ENCODE data around the gene PPP1R15B.

Gene PPP1R15B

DNA sequence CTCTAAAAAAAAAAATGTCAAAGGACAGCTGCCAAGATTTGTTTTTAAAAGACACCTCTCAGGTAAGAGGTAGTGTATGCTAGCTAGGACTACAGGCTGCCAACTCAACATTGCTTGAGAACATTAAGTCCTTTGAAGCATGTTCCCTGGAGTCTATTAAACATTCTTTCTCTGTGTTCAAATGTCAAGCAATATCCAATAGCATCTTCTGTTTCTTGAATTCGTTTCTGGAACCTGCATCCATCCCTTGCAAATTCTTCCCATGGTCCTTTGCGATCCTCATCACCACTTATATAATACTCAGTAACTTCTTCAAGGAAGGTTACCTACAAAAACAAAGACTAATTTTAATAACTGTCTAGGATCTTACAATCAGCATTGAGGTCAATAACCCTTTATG lies 5.6 kb downstream of the PPP1R15B start:
- peaks cover 84% of the 10 kb centered on the region for H3K36me3 Mint-ChIP-seq (ENCODE audit: low read depth)
- no peak overlapping the region for H3K27ac Mint-ChIP-seq
- no peaks in the 10 kb centered on the region for H3K9me3 Mint-ChIP-seq
- no peaks in the 10 kb centered on the region for H3K27me3 Mint-ChIP-seq
- peaks cover 36% of the 10 kb centered on the region for H3K4me1 Mint-ChIP-seq (ENCODE audit: low read depth)
- H3K4me3 Mint-ChIP-seq = peak overlapping the region; percentile 95

DNA sequence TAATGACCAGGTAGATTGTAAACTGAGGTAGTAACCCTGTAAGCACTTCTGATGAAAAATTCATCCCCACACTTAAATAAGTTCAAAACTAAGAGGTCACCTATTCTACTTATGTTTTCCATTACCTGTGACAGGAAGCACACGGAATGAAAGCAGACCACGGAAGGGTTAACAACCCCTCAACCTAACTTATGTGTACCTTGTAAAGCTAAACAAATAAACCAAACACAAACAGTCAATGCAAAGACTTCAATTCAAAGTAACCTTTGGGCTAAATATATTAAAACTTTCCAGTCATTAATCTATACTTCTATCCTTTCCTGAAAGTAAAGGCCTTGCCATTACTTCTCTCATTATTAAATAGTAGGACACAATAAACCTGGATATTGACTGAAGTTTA lies 7.0 kb downstream of the PPP1R15B start:
- peaks cover 84% of the 10 kb centered on the region for H3K36me3 Mint-ChIP-seq (ENCODE audit: low read depth)
- no peaks in the 10 kb centered on the region for H3K27me3 Mint-ChIP-seq
- H3K4me3 Mint-ChIP-seq = peak overlapping the region; percentile 49
- H3K4me1 Mint-ChIP-seq (ENCODE audit: low read depth) = peaks cover 36% of the 10 kb centered on the region
- peak overlapping the region; percentile 52 for H3K27ac Mint-ChIP-seq
- H3K9me3 Mint-ChIP-seq = no peaks in the 10 kb centered on the region

DNA sequence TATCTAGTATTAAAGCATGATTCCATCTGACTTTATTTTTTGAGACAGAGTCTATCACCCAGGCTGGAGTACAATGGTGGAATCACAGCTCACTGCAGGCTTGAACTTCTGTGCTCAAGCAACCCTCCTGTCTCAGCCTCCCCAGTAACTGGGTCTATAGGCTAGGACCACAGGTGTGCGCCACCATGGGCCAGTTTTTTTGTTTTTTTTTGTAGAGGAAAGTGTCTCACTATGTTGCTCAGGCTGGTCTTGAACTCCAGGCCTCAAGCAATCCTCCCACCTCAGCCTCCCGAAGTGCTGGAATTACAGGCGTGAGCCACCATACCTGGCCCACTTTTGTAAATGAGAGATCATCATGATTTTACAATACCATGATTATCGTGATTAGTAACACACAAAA lies 9.2 kb downstream of the PPP1R15B start:
- no peak overlapping the region for H3K27ac Mint-ChIP-seq
- no peaks in the 10 kb centered on the region for H3K27me3 Mint-ChIP-seq
- peaks cover 36% of the 10 kb centered on the region for H3K4me1 Mint-ChIP-seq (ENCODE audit: low read depth)
- H3K9me3 Mint-ChIP-seq = no peaks in the 10 kb centered on the region
- H3K4me3 Mint-ChIP-seq = no peak overlapping the region
- H3K36me3 Mint-ChIP-seq (ENCODE audit: low read depth) = peaks cover 79% of the 10 kb centered on the region

DNA sequence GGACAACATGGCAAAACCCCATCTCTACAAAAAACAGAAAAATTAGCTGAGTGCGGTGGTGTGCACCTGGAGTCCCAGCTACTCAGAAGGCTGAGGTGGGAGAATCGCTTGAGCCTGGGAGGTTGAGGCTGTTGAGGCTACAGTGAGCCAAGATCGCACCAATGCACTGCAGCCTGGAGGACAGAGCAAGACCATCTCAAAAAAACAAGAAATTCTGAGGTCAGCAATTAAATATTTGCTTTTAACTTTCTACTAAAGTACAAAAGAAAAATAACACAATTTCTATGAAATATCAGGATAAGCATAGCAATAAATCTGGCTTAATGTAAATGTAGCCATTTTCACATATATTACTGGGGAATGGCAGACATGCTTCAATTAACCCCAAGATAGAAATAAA lies 9.9 kb downstream of the PPP1R15B start:
- Mint-ChIP-seq H3K27me3 (no peaks in the 10 kb centered on the region), H3K27ac (no peak overlapping the region), H3K9me3 (no peaks in the 10 kb centered on the region), H3K4me3 (no peak overlapping the region), H3K4me1 (ENCODE audit: low read depth) (peaks cover 32% of the 10 kb centered on the region), H3K36me3 (ENCODE audit: low read depth) (peaks cover 76% of the 10 kb centered on the region)

DNA sequence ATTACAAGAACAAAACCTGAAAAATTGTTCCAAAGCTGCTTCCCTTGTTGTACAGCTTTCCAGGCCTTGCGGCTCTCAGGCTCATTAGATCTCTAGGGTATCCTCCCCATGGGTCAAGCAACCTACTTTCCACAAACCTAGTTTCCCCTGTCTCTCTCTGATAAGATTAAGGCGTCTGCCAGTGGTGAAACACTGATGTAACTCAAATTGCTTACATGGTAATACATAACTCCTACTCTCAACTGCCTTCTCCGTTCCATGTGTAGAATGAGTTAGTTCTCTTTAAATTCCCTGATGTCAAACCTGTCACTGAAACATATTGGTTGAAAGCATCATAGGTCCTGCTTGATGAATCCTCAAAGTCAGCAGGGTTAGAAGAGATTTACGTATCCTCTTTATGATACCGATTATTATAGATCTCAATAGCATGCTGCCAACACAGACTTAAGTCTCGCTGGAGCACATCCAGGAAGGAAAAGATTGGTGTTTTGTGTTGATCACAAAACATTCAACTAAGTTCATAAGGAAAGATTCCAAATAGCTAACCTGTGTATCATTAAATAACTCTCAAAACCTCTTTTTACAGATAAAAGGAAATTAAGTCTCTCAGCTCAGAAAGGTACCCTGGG lies 10.6 kb downstream of the PPP1R15B start:
- Mint-ChIP-seq H3K4me3 (no peak overlapping the region), H3K4me1 (ENCODE audit: low read depth) (peaks cover 25% of the 10 kb centered on the region), H3K27ac (peak overlapping the region; percentile 21), H3K9me3 (no peaks in the 10 kb centered on the region), H3K36me3 (ENCODE audit: low read depth) (peaks cover 73% of the 10 kb centered on the region), H3K27me3 (no peaks in the 10 kb centered on the region)

DNA sequence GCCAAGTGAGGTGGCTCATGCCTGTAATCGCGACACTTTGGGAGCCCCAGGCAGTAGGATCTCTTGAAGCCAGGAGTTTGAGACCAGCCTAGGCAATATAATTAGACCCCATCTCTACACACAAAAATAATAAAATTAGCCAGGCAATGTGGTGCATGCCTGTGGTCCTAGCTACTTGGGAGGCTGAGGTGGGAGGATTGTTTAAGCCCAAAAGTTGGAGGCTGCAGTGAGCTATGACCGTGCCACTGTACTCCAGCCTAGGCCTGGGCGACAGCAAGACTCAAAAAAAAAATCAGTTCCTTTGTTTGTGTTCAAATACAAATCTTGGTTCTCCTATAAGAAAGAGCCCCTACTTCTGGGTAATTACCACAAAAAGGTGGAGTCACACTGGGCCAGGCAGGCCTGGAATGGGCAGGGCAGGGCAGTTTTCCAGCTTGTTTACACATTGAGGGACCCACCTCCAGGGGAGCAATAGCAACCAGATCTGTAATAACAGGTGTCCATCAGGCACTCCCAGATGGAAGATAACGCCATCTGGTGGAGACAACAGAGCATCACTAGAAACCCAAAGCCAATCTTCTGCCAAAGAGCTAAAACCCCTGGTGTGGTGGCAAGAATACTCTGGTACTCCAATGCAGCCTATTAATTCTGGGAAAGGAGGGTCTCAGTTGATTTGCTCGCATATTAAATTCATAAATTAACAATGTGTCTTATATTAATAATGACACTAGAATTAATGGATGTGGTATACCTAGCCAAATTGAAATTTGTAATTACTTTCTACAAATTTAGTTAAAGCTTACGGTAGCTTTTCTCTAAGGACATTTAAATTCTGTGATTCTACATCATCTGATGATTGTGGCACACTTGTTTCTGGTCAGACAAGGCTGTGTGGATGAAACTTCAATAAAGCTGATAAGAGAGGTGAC lies 13.2 kb downstream of the PPP1R15B start:
- H3K27ac Mint-ChIP-seq = peak overlapping the region; percentile 55
- no peaks in the 10 kb centered on the region for H3K9me3 Mint-ChIP-seq
- peaks cover under 1% of the 10 kb centered on the region for H3K4me1 Mint-ChIP-seq (ENCODE audit: low read depth)
- no peak overlapping the region for H3K4me3 Mint-ChIP-seq
- peaks cover 66% of the 10 kb centered on the region for H3K36me3 Mint-ChIP-seq (ENCODE audit: low read depth)
- H3K27me3 Mint-ChIP-seq = no peaks in the 10 kb centered on the region

DNA sequence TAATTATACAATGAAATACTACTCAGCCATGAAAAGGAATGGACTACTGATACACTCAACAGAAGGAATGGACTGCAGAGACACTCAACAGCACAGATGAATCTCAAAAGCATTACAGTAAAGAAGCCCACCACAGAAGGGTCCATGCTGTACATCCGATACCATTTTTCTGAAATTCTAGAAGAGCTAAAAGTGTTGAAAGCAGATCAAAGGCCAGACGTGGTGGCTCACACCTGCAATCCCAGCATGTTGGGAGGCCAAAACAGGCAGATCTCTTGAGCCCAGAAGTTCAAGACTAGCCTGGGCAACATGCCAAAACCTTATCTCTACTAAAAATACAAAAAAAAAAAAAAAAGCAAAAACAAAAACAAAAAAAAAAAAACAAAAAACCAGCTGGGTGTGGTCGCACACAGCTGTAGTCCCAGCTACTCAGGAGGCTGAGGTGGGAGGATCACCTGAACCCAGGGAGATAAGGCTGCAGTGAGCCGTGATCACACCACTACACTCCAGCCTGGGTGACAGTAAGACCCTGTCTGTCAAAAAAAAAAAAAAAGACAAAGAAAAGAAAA lies 15.5 kb downstream of the PPP1R15B start:
- H3K27me3 Mint-ChIP-seq = no peaks in the 10 kb centered on the region

DNA sequence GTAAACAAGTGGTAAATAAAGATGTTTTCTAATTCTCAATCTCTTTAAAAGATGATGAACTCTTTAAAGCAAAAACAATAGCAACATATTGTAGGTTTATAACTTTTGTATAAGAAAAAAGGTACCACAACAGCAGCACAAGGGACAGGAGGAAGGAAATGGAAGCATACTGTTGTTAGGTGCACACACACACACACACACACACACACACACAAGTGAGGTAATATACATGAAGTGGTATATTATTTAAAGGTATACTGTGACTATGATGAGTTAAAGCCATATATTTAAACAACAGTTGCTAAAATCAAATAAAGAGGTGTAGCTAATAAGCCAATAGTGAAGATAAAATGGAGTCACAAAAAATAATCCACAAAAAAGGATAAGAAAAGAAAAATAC lies 20.0 kb downstream of the PPP1R15B start:
- peaks cover 18% of the 10 kb centered on the region for H3K36me3 Mint-ChIP-seq (ENCODE audit: low read depth)
- H3K27ac Mint-ChIP-seq = no peak overlapping the region
- H3K4me3 Mint-ChIP-seq = no peak overlapping the region
- H3K4me1 Mint-ChIP-seq (ENCODE audit: low read depth) = peaks cover 5% of the 10 kb centered on the region
- H3K27me3 Mint-ChIP-seq = no peaks in the 10 kb centered on the region
- H3K9me3 Mint-ChIP-seq = no peaks in the 10 kb centered on the region

More for the DNA sequence above, 15.5 kb downstream of the PPP1R15B start:
- Mint-ChIP-seq H3K9me3 (no peaks in the 10 kb centered on the region), H3K4me1 (ENCODE audit: low read depth) (no peaks in the 10 kb centered on the region), H3K27ac (no peak overlapping the region), H3K36me3 (ENCODE audit: low read depth) (peaks cover 50% of the 10 kb centered on the region), H3K4me3 (no peak overlapping the region)

DNA sequence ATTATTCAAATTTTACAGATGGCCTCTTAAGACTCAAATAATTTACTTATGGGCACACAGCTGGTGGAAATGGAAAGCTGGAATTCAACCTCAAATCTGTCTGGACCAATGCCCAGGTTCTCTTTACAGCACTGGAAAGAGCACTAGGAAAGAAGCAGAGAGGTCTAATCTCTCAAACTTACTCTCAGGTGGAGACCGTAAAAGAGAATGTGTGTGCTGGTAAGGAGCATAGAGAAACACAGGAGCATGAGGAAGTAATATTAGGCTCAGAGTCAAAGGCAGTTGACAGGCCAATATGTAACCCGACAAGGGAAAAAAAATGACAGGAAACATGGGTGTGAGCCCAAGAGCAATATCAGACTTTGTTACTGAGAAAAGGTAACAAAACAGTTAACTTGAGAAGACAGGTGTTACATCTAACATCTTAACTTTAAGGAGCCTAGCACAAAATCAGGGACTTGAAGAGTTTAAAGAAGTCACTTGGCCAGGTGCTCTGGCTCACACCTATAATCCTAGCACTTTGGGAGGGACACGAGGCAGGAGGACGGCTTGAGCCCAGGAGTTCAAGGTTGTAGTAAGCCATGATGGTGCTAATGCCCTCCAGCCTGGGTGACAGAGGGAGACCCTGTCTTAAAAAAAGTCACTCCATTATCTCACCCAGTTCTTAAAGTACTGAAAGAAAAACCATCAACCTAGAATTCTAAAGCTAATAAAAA lies 20.7 kb downstream of the PPP1R15B start:
- no peaks in the 10 kb centered on the region for H3K27me3 Mint-ChIP-seq
- H3K4me1 Mint-ChIP-seq (ENCODE audit: low read depth) = peaks cover 5% of the 10 kb centered on the region
- no peak overlapping the region for H3K27ac Mint-ChIP-seq
- no peaks in the 10 kb centered on the region for H3K9me3 Mint-ChIP-seq
- H3K36me3 Mint-ChIP-seq (ENCODE audit: low read depth) = peaks cover 14% of the 10 kb centered on the region
- no peak overlapping the region for H3K4me3 Mint-ChIP-seq

DNA sequence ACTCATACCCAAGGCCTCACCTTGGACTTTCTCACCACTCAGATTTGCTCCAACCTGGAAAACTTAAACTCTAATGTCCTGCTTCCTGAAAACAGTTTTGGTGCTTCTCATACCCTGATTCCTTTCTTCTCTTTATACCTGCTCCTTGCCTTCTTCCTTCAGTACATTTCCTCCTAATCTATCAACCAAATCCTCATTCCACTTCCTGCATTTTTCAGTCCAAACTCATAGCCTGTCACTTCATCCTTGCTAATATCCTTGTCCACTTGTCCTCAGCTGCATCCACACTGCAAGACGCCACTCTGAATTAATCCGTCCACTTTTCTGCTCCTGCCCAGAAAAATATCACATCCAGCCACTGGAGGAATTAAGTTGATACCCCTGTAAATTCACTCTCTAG lies 25.9 kb downstream of the PPP1R15B start:
- Mint-ChIP-seq H3K4me1 (ENCODE audit: low read depth) (peaks cover 1% of the 10 kb centered on the region), H3K9me3 (no peaks in the 10 kb centered on the region), H3K27me3 (no peaks in the 10 kb centered on the region), H3K27ac (no peak overlapping the region), H3K36me3 (ENCODE audit: low read depth) (no peaks in the 10 kb centered on the region), H3K4me3 (no peak overlapping the region)

DNA sequence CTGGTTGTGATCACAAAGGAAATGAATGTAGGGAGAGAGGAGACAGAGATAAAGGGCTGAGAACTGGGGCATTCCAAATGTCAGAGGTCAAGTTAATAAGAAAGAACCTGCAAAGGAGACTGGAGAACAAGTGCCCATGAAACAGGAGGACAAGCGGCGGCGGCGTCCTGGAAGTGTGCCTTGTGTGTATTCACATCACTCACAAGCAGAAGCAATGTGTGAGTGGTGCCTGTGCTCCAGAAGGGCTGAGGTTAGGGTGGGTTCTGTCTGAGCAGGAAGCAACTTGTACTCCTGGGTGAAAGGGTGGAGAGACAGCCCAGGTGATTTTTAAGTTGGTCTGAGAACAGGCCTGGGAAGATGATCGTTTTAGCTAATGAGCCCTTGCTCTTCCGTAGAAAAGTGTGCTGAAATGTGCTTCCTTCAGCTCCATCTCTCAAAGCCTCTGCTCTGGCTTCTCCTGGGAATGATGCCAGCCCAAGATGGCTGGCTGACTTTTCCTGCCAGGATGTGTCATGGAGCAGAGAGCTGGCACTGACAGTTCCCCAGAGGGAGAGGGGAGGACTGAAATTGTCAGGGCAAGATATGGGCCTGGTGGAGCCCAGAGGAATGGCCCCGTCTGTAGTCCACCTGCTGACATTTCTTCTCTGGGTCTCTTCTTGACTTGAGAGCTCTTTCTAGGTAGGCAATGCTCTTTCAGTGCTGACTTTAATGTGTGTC lies 26.8 kb downstream of the PPP1R15B start:
- Mint-ChIP-seq H3K27me3 (peaks cover 2% of the 10 kb centered on the region), H3K36me3 (ENCODE audit: low read depth) (no peaks in the 10 kb centered on the region), H3K4me1 (ENCODE audit: low read depth) (no peaks in the 10 kb centered on the region), H3K9me3 (no peaks in the 10 kb centered on the region), H3K27ac (no peak overlapping the region), H3K4me3 (no peak overlapping the region)

DNA sequence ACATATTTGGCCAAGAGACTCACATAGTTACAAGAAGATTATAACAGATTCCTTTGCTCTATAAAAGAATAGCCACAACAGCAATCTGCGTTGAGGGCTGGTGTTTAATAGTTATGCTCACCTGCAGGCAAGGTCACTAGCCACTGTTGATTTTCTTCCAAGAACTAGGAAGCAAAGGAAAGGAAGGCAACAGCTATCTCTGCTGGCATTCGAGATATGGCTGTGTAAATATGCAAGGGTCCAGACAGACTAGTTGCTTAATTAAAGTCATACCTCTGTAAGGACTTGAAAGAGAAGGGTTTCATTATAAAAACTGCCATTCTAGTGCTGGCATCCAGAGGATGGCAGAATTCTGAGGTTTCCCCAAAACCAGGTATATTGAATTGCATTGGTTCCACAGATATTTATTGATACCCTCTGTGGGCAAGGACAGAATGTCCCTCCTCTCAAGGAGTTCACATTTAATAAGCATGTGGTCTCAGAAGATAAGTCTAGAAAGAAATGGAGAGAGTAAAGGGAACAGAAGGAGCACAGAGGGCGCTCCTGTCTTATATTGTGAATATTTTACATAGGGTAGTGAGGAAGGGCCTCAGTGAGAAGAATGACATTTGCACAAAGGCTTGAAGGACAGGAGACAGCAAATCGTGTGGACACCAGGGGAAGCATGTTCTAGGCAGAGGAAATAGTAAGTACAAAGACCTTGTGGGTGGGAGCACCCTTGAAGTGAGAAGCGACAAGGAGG lies 28.3 kb downstream of the PPP1R15B start:
- Mint-ChIP-seq H3K36me3 (ENCODE audit: low read depth) (no peaks in the 10 kb centered on the region), H3K27me3 (peaks cover 6% of the 10 kb centered on the region), H3K4me1 (ENCODE audit: low read depth) (peaks cover 2% of the 10 kb centered on the region), H3K27ac (no peak overlapping the region), H3K9me3 (no peaks in the 10 kb centered on the region), H3K4me3 (no peak overlapping the region)

DNA sequence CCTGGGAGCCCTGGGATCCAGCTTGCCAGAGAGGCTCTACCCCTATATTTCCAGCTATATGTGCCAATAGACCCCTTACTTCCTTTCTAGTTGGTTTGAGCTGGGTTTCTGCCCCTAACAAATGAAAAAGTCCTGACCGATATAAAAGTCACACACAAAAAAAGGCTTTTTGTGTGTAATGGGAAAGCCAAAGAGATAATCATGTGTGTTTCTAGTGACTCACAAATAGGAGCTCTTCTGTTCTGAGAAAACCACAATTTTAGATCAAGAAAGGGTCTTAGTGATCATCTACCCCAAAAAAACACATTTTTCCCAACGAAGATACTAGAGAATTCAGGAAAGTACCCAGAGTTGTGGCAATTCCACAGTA lies 28.9 kb downstream of the PPP1R15B start:
- no peaks in the 10 kb centered on the region for H3K9me3 Mint-ChIP-seq

DNA sequence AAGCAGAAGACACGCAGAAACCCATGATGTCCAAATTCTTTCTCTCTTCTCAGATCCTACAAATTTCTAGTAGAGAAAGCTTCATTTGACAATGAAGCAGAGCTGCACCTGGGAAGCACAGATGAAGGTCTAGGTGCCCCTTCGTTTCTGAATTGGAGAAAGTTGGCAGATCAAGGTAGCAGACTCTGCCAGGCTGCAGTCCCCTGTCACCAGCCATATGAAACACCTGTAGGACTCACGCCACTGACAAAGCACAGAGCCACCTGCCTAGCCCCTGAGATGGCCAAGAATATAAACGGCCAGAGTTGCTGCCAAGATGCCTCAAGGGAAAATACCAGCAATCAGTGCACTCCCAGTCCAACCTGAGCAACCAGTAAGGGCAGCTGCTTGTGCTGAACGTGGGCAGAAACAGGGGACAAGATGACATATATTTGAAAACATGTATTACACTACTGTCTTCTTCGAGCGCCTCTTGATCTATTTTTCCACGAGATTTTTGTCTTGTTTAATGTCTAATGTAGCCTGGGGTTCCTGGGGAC lies 31.3 kb downstream of the PPP1R15B start:
- Mint-ChIP-seq H3K27me3 (peaks cover 16% of the 10 kb centered on the region), H3K4me3 (no peak overlapping the region), H3K4me1 (ENCODE audit: low read depth) (peaks cover 14% of the 10 kb centered on the region), H3K9me3 (no peaks in the 10 kb centered on the region), H3K27ac (no peak overlapping the region), H3K36me3 (ENCODE audit: low read depth) (no peaks in the 10 kb centered on the region)

More for the DNA sequence above, 28.9 kb downstream of the PPP1R15B start:
- Mint-ChIP-seq H3K4me1 (ENCODE audit: low read depth) (peaks cover 9% of the 10 kb centered on the region), H3K27ac (no peak overlapping the region), H3K4me3 (no peak overlapping the region), H3K36me3 (ENCODE audit: low read depth) (no peaks in the 10 kb centered on the region), H3K27me3 (peaks cover 11% of the 10 kb centered on the region)
